SK-N-SH treated with all-trans-retinoic acid at 6 μM for 48 hours (cell line): ENCODE results near the gene NRL.

Experiments
- ATAC-seq: fragments of 200-7000 bp; cut with Tn5 transposase; 3 replicates; pipeline ENCODE4 v1.9.1; 2020; ENCODE audit warnings: mild to moderate bottlenecking, moderate library complexity
- CSDC2 ChIP-seq: fragments of 250-450 bp; sonication (Bioruptor Pico); IDR thresholded peaks from 2 replicates; pipeline ENCODE4 v1.5.0; 2020; ENCODE audit warnings: mild to moderate bottlenecking, moderate library complexity
- ESRRG ChIP-seq: fragments of 250-450 bp; sonication (Bioruptor Pico); IDR thresholded peaks from 2 replicates; pipeline ENCODE4 v1.6.1; 2021; ENCODE audit warnings: mild to moderate bottlenecking
- GLIS3 ChIP-seq: fragments of 250-450 bp; sonication (Bioruptor Pico); IDR thresholded peaks from 2 replicates; pipeline ENCODE4 v1.5.0; 2020; ENCODE audit warnings: mild to moderate bottlenecking, moderate library complexity
- OSR1 ChIP-seq: fragments of 250-450 bp; sonication (Bioruptor Pico); IDR thresholded peaks from 2 replicates; pipeline ENCODE4 v1.8.0; 2022; ENCODE audit warnings: moderate library complexity, mild to moderate bottlenecking, inconsistent platforms
- POU6F1 ChIP-seq: fragments of 250-450 bp; sonication (Bioruptor Pico); IDR thresholded peaks from 2 replicates; pipeline ENCODE4 v1.8.0; 2021; ENCODE audit warnings: low read depth, mild to moderate bottlenecking, moderate library complexity, borderline replicate concordance
- PPARA ChIP-seq: fragments of 250-450 bp; sonication (Bioruptor Pico); IDR thresholded peaks from 2 replicates; pipeline ENCODE4 v1.5.0; 2020; ENCODE audit warnings: mild to moderate bottlenecking, borderline replicate concordance
- RARB ChIP-seq: fragments of 250-450 bp; sonication (Bioruptor Pico); IDR thresholded peaks from 2 replicates; pipeline ENCODE4 v1.8.0; 2021; ENCODE audit warnings: mild to moderate bottlenecking, moderate library complexity
- SNAI2 ChIP-seq: fragments of 250-450 bp; sonication (Bioruptor Pico); IDR thresholded peaks from 2 replicates; pipeline ENCODE4 v1.5.0; 2020; ENCODE audit warnings: mild to moderate bottlenecking, moderate library complexity
- TCF4 ChIP-seq: fragments of 250-450 bp; sonication (Bioruptor Pico); IDR thresholded peaks from 2 replicates; pipeline ENCODE4 v1.8.0; 2021; ENCODE audit warnings: mild to moderate bottlenecking, moderate library complexity, borderline replicate concordance
- TOX ChIP-seq: fragments of 250-450 bp; sonication (Bioruptor Pico); IDR thresholded peaks from 2 replicates; pipeline ENCODE4 v1.8.0; 2021; ENCODE audit warnings: mild to moderate bottlenecking, moderate library complexity, borderline replicate concordance
- TSHZ2 ChIP-seq: fragments of 250-450 bp; sonication (Bioruptor Pico); IDR thresholded peaks from 2 replicates; pipeline ENCODE4 v1.5.0; 2020; ENCODE audit warnings: mild to moderate bottlenecking, moderate library complexity
- ZC3H10 ChIP-seq: fragments of 250-450 bp; sonication (Bioruptor Pico); IDR thresholded peaks from 2 replicates; pipeline ENCODE4 v1.5.1; 2021; ENCODE audit warnings: mild to moderate bottlenecking, moderate library complexity
- ZFP3 ChIP-seq: fragments of 250-450 bp; sonication (Bioruptor Pico); IDR thresholded peaks from 2 replicates; pipeline ENCODE4 v1.5.0; 2020; ENCODE audit warnings: mild to moderate bottlenecking, moderate library complexity
- ZFP30 ChIP-seq: fragments of 450-650 bp; formaldehyde crosslinking; IDR thresholded peaks from 2 replicates; pipeline ENCODE4 v1.5.0; 2022; ENCODE audit warnings: mild to moderate bottlenecking, moderate library complexity
- ZNF565 ChIP-seq: fragments of 450-650 bp; formaldehyde crosslinking; conservative IDR thresholded peaks from 2 replicates; pipeline ENCODE4 v1.5.0; 2020; ENCODE audit warnings: low read depth, mild to moderate bottlenecking, moderate library complexity
- ZNF70 ChIP-seq: fragments of 450-650 bp; formaldehyde crosslinking; IDR thresholded peaks from 2 replicates; pipeline ENCODE4 v1.5.0; 2020; ENCODE audit warnings: mild to moderate bottlenecking, moderate library complexity
- ZNF8 ChIP-seq: fragments of 450-650 bp; formaldehyde crosslinking; IDR thresholded peaks from 2 replicates; pipeline ENCODE4 v1.5.0; 2020; ENCODE audit warnings: mild to moderate bottlenecking, moderate library complexity
- TF ChIP-seq, protein P1 (sequence below): fragments of 250-450 bp; sonication (Bioruptor Pico); IDR thresholded peaks from 2 replicates; pipeline ENCODE4 v1.5.1; 2020; ENCODE audit warnings: low read depth, mild to moderate bottlenecking, moderate library complexity
- TF ChIP-seq, protein P2 (sequence below): fragments of 250-450 bp; sonication (Bioruptor Pico); IDR thresholded peaks from 2 replicates; pipeline ENCODE4 v1.5.1; 2021; ENCODE audit warnings: mild to moderate bottlenecking, moderate library complexity
- TF ChIP-seq, protein P3 (sequence below): fragments of 250-450 bp; sonication (Bioruptor Pico); IDR thresholded peaks from 2 replicates; pipeline ENCODE4 v1.8.0; 2020; ENCODE audit warnings: mild to moderate bottlenecking, moderate library complexity, borderline replicate concordance

Gene NRL

GRCh38 chr14:24159777-24160498, 45.2 kb upstream of the NRL start:
- TF ChIP-seq, protein P1, sequence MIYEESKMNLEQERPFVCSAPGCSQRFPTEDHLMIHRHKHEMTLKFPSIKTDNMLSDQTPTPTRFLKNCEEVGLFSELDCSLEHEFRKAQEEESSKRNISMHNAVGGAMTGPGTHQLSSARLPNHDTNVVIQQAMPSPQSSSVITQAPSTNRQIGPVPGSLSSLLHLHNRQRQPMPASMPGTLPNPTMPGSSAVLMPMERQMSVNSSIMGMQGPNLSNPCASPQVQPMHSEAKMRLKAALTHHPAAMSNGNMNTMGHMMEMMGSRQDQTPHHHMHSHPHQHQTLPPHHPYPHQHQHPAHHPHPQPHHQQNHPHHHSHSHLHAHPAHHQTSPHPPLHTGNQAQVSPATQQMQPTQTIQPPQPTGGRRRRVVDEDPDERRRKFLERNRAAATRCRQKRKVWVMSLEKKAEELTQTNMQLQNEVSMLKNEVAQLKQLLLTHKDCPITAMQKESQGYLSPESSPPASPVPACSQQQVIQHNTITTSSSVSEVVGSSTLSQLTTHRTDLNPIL = no peak
- TF ChIP-seq ZFP30 (CRISPR knock-in tag) (no peak), POU6F1 (no peak), ZNF8 (CRISPR knock-in tag) (no peak), ZC3H10 (CRISPR knock-in tag) (no peak), CSDC2 (CRISPR knock-in tag) (no peak)
- ATAC-seq = no peak

GRCh38 chr14:24157331-24157730, 42.6 kb upstream of the NRL start:
- ATAC-seq = no peak
- TF ChIP-seq SNAI2 (CRISPR knock-in tag) = no peak
- no peak for TF ChIP-seq ZNF8 (CRISPR knock-in tag)
- TF ChIP-seq CSDC2 (CRISPR knock-in tag) = no peak
- TF ChIP-seq ZNF70 (CRISPR knock-in tag) = no peak
- TF ChIP-seq, protein P2, sequence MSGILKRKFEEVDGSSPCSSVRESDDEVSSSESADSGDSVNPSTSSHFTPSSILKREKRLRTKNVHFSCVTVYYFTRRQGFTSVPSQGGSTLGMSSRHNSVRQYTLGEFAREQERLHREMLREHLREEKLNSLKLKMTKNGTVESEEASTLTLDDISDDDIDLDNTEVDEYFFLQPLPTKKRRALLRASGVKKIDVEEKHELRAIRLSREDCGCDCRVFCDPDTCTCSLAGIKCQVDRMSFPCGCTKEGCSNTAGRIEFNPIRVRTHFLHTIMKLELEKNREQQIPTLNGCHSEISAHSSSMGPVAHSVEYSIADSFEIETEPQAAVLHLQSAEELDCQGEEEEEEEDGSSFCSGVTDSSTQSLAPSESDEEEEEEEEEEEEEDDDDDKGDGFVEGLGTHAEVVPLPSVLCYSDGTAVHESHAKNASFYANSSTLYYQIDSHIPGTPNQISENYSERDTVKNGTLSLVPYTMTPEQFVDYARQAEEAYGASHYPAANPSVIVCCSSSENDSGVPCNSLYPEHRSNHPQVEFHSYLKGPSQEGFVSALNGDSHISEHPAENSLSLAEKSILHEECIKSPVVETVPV = no peak
- TF ChIP-seq RARB = no peak
- TF ChIP-seq TCF4 (CRISPR knock-in tag) = no peak
- no peak for TF ChIP-seq TSHZ2 (CRISPR knock-in tag)
- TF ChIP-seq, protein P3, sequence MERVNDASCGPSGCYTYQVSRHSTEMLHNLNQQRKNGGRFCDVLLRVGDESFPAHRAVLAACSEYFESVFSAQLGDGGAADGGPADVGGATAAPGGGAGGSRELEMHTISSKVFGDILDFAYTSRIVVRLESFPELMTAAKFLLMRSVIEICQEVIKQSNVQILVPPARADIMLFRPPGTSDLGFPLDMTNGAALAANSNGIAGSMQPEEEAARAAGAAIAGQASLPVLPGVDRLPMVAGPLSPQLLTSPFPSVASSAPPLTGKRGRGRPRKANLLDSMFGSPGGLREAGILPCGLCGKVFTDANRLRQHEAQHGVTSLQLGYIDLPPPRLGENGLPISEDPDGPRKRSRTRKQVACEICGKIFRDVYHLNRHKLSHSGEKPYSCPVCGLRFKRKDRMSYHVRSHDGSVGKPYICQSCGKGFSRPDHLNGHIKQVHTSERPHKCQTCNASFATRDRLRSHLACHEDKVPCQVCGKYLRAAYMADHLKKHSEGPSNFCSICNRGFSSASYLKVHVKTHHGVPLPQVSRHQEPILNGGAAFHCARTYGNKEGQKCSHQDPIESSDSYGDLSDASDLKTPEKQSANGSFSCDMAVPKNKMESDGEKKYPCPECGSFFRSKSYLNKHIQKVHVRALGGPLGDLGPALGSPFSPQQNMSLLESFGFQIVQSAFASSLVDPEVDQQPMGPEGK (CRISPR knock-in tag) = no peak
- no peak for TF ChIP-seq TOX (CRISPR knock-in tag)
- no peak for TF ChIP-seq ESRRG
- TF ChIP-seq ZFP3 = no peak
- no peak for TF ChIP-seq ZC3H10 (CRISPR knock-in tag)
- TF ChIP-seq, protein P1 = no peak
- no peak for TF ChIP-seq GLIS3
- TF ChIP-seq POU6F1 = no peak
- no peak for TF ChIP-seq PPARA (CRISPR knock-in tag)
- TF ChIP-seq OSR1 = no peak
- TF ChIP-seq ZNF565 (CRISPR knock-in tag) = no peak
